Caco-2 (cell line): ENCODE measurements around the gene SLIT3. TPM values are rescaled to one million over a fixed set of nuclear protein-coding genes. Genes with fewer than 3 reads are reported as not detected.

Experiments
- BruUV-seq: library from RNA; stranded (reverse); fragments of 400-500 nt; replicated peaks from 2 replicates; lab custom pipeline; 2021; lab: Mats Ljungman, UMichigan
- CTCF ChIA-PET: fragments of 300-600 bp; sonication (Branson Sonifier 250); formaldehyde crosslinking; loops from one replicate; lab custom pipeline; 2022; ENCODE audit warnings: antibody characterized with exemption; lab: Charles Lee
- POLR2A ChIA-PET: fragments of 300-600 bp; sonication (Branson Sonifier 250); formaldehyde crosslinking; loops from one replicate; lab custom pipeline; 2022; ENCODE audit warnings: antibody characterized with exemption; lab: Charles Lee
- DNase-seq, 2 experiments: peaks; one replicate each; pipeline versions ENCODE4 v3.0.0 to v3.0.0-alpha.2; 2020 to 2022
- H3K27me3 ChIP-seq: replicated peaks from 2 replicates; pipeline ENCODE4 v1.6.0; 2011; ENCODE audit warnings: low read length; ENCODE audit not compliant: control insufficient read depth, insufficient read depth
- H3K36me3 ChIP-seq: 2 replicates; pipeline ENCODE4 v1.5.1; 2011; ENCODE audit warnings: low read length; ENCODE audit not compliant: control insufficient read depth, insufficient read depth
- H3K4me1 ChIP-seq: fragments of 250-450 bp; sonication (Bioruptor Pico); 2 replicates; pipeline ENCODE4 v1.5.1; 2020; ENCODE audit warnings: mild to moderate bottlenecking
- H3K4me3 ChIP-seq: 2 replicates; pipeline ENCODE4 v1.5.1; 2011; ENCODE audit warnings: low read depth, mild to moderate bottlenecking, control low read depth, low read length
- H3K9me3 ChIP-seq: fragments of 250-450 bp; sonication (Bioruptor Pico); 2 replicates; pipeline ENCODE4 v1.5.1; 2020; ENCODE audit warnings: mild to moderate bottlenecking, moderate library complexity
- H3K27ac Mint-ChIP-seq: one replicate; pipeline ENCODE4 v1.8.0; 2022; ENCODE audit warnings: mixed read lengths; ENCODE audit not compliant: unreplicated experiment
- H3K27me3 Mint-ChIP-seq: one replicate; pipeline ENCODE4 v1.8.0; 2022; ENCODE audit warnings: mixed read lengths; ENCODE audit not compliant: insufficient read depth, unreplicated experiment
- H3K36me3 Mint-ChIP-seq: one replicate; pipeline ENCODE4 v1.8.0; 2022; ENCODE audit warnings: mild to moderate bottlenecking, mixed read lengths; ENCODE audit not compliant: insufficient read depth, unreplicated experiment
- H3K4me1 Mint-ChIP-seq: one replicate; pipeline ENCODE4 v1.8.0; 2022; ENCODE audit warnings: low read depth, mixed read lengths; ENCODE audit not compliant: unreplicated experiment
- H3K4me3 Mint-ChIP-seq: one replicate; pipeline ENCODE4 v1.8.0; 2022; ENCODE audit warnings: mild to moderate bottlenecking, moderate library complexity, mixed read lengths; ENCODE audit not compliant: unreplicated experiment
- H3K9me3 Mint-ChIP-seq: one replicate; pipeline ENCODE4 v1.8.0; 2022; ENCODE audit warnings: mixed read lengths; ENCODE audit not compliant: unreplicated experiment
- CTCF ChIP-seq, 2 experiments: fragments of 200-600 bp in 1 of 2; IDR thresholded peaks; 1 replicate in 1 of 2; 2 replicates in 1 of 2; pipeline versions ENCODE4 v1.5.1 to v1.8.0; 2011 to 2022; ENCODE audit warnings: antibody characterized with exemption in 1 of 2, control low read depth in 1 of 2, inconsistent platforms in 1 of 2, low read depth in 1 of 2, low read length in 1 of 2, mild to moderate bottlenecking in 1 of 2, moderate library complexity in 1 of 2; ENCODE audit not compliant: insufficient read depth in 1 of 2, severe bottlenecking in 1 of 2, unreplicated experiment in 1 of 2
- intact Hi-C: fragments of 100-400 bp; cut with micrococcal nuclease; formaldehyde crosslinking; loops from one replicate; pipeline ENCODE4 v1.10.0; 2022; ENCODE audit not compliant: unreplicated experiment
- total RNA-seq: library from RNA; stranded (reverse); gene quantifications from 2 replicates; pipeline ENCODE4 v1.2.3, GENCODE V29; 2022

The SLIT3 gene
- total RNA-seq, 1 experiment from 2014 or later = 2.1 TPM

GRCh38 chr5:169303119-169303515 is 2.2 kb upstream of the SLIT3 start:
- POLR2A ChIA-PET = no interaction called here

GRCh38 chr5:169302491-169303118 is 1.7 kb upstream of the SLIT3 start:
- TF ChIP-seq CTCF (IDR thresholded peaks at IDR 0.05; ENCODE audit: insufficient read depth in 1 of 2, low read depth in 1 of 2, low read length in 1 of 2, severe bottlenecking in 1 of 2, unreplicated experiment in 1 of 2) = peak; percentile 84 to 87
- Mint-ChIP-seq H3K27me3 (no peaks in the 10 kb centered on the region), H3K4me1 (peaks cover 45% of the 10 kb centered on the region), H3K9me3 (peaks cover 9% of the 10 kb centered on the region), H3K27ac (peak overlapping the region; percentile 18), H3K36me3 (peaks cover 6% of the 10 kb centered on the region), H3K4me3 (no peak overlapping the region)
- H3K4me3 ChIP-seq = no peak overlapping the region
- CTCF ChIA-PET = no interaction called here
- POLR2A ChIA-PET = no interaction called here
- peak; percentile 71 to 77 for DNase-seq
- no TSS peak for BruUV-seq
- H3K9me3 ChIP-seq = no peaks in the 10 kb centered on the region
- no peaks in the 10 kb centered on the region for H3K27me3 ChIP-seq
- intact Hi-C loops = loop anchor here (1.0 kb wide), 4 partner anchors 29 to 315 kb away; no protein-coding TSS in a partner anchor
- H3K36me3 ChIP-seq = no peaks in the 10 kb centered on the region
- H3K4me1 ChIP-seq = peaks cover 34% of the 10 kb centered on the region

More at GRCh38 chr5:169303119-169303515, 2.2 kb upstream of the SLIT3 start:
- intact Hi-C loops = no loop called here
- no peak overlapping the region for H3K4me3 Mint-ChIP-seq
- no peak for DNase-seq
- no peak overlapping the region for H3K27ac Mint-ChIP-seq
- Histone ChIP-seq H3K4me1 (peaks cover 29% of the 10 kb centered on the region), H3K27me3 (no peaks in the 10 kb centered on the region), H3K4me3 (no peak overlapping the region), H3K36me3 (no peaks in the 10 kb centered on the region), H3K9me3 (no peaks in the 10 kb centered on the region)
- peaks cover 9% of the 10 kb centered on the region for H3K9me3 Mint-ChIP-seq
- H3K36me3 Mint-ChIP-seq = peaks cover 6% of the 10 kb centered on the region
- H3K4me1 Mint-ChIP-seq = peaks cover 44% of the 10 kb centered on the region
- no TSS peak for BruUV-seq
- TF ChIP-seq CTCF (IDR thresholded peaks at IDR 0.05; ENCODE audit: insufficient read depth in 1 of 2, low read depth in 1 of 2, low read length in 1 of 2, severe bottlenecking in 1 of 2, unreplicated experiment in 1 of 2) = no peak
- CTCF ChIA-PET = no interaction called here
- H3K27me3 Mint-ChIP-seq = no peaks in the 10 kb centered on the region

- no TSS peak for BruUV-seq
- intact Hi-C loops = loop anchor here (1.0 kb wide), 4 partner anchors 29 to 315 kb away; no protein-coding TSS in a partner anchor
- Mint-ChIP-seq H3K9me3 (peaks cover 9% of the 10 kb centered on the region), H3K36me3 (peaks cover 6% of the 10 kb centered on the region), H3K4me1 (peaks cover 47% of the 10 kb centered on the region), H3K27ac (peak overlapping the region; percentile 18), H3K27me3 (no peaks in the 10 kb centered on the region), H3K4me3 (no peak overlapping the region)
- Histone ChIP-seq H3K27me3 (no peaks in the 10 kb centered on the region), H3K4me1 (peaks cover 40% of the 10 kb centered on the region), H3K4me3 (no peak overlapping the region), H3K9me3 (no peaks in the 10 kb centered on the region), H3K36me3 (no peaks in the 10 kb centered on the region)
- no peak for DNase-seq
- POLR2A ChIA-PET = no interaction called here
- CTCF ChIA-PET = no interaction called here
- no peak for TF ChIP-seq CTCF (IDR thresholded peaks at IDR 0.05; ENCODE audit: insufficient read depth in 1 of 2, low read depth in 1 of 2, low read length in 1 of 2, severe bottlenecking in 1 of 2, unreplicated experiment in 1 of 2)
These were observed 1.0 kb upstream of the SLIT3 start for GRCh38 chr5:169301986-169302385.
